Lower lobe of right lung (tissue), 2 donors: ENCODE data around the gene ADAMTS12. TPM values are rescaled to one million over a fixed set of nuclear protein-coding genes. Genes with fewer than 3 reads are reported as not detected.

Experiments
- ATAC-seq, 2 donors: fragments of 200-7000 bp; cut with Tn5 transposase; one replicate each; pipeline ENCODE4 v1.9.1; 2020 to 2022; ENCODE audit warnings: mild to moderate bottlenecking in 2 of 2, moderate library complexity in 2 of 2
- DNase-seq: peaks from one replicate; pipeline ENCODE4 v3.0.0-alpha.2; 2020
- H3K27ac ChIP-seq: fragments of 200-600 bp; one replicate; pipeline ENCODE4 v1.8.0; 2022
- H3K27me3 ChIP-seq: fragments of 200-600 bp; one replicate; pipeline ENCODE4 v1.8.0; 2022; ENCODE audit warnings: low read depth
- H3K36me3 ChIP-seq: fragments of 200-600 bp; one replicate; pipeline ENCODE4 v1.8.0; 2022; ENCODE audit warnings: mild to moderate bottlenecking
- H3K4me1 ChIP-seq: fragments of 200-600 bp; one replicate; pipeline ENCODE4 v1.8.0; 2022
- H3K4me3 ChIP-seq: fragments of 200-600 bp; one replicate; pipeline ENCODE4 v1.8.0; 2022; ENCODE audit warnings: mild to moderate bottlenecking
- H3K9me3 ChIP-seq: fragments of 200-600 bp; one replicate; pipeline ENCODE4 v1.8.0; 2022
- intact Hi-C: fragments of 100-400 bp; cut with DNase I; formaldehyde crosslinking; loops from one replicate; pipeline ENCODE4 v1.11.0; 2022
- total RNA-seq: library from RNA; stranded (reverse); fragmentation: NEBNext Ultra II Directional; extraction: Animal tissue kit (Norgen Biotek cat#: 25700); gene quantifications from one replicate; pipeline ENCODE4 v1.2.1, GENCODE V29; 2021
- TF ChIP-seq, protein P1 (sequence below): fragments of 200-600 bp; IDR thresholded peaks from one replicate; pipeline ENCODE4 v1.8.0; 2022; ENCODE audit warnings: antibody characterized with exemption, mild to moderate bottlenecking
- donor health status: DM: no; HTN: yes; CAD: no; lungs with severe emphysema.

The ADAMTS12 gene
- total RNA-seq, 1 donor from 2014 or later: 7.6 TPM

DNA sequence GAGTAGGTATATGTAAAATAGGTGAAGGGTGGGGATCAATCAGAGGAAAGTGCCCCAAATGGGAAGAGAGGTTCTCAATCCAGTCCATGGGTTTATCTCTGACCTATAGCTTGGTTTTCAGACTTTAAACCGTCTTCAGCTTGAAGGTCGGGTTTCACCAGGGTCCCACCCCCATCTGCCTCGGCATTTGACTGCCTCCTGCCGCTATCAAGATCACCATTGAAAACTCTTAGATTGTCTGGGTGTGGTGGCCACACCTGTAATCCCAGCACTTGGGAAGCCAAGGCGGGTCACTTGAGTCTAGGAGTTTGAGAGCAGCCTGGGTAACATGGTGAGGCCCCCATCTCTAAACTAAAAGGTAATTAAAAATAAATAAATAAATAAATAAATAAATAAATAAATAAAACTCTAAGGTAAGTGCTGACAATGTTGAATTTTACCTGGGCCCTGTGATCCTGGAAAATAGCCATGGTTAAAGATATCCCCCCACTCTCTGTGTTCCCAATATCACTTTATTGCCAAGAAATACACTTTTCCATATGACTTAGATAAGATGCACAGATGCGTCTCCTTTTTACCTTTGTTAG is 402.2 kb downstream of the ADAMTS12 start:
- TF ChIP-seq, protein P1, sequence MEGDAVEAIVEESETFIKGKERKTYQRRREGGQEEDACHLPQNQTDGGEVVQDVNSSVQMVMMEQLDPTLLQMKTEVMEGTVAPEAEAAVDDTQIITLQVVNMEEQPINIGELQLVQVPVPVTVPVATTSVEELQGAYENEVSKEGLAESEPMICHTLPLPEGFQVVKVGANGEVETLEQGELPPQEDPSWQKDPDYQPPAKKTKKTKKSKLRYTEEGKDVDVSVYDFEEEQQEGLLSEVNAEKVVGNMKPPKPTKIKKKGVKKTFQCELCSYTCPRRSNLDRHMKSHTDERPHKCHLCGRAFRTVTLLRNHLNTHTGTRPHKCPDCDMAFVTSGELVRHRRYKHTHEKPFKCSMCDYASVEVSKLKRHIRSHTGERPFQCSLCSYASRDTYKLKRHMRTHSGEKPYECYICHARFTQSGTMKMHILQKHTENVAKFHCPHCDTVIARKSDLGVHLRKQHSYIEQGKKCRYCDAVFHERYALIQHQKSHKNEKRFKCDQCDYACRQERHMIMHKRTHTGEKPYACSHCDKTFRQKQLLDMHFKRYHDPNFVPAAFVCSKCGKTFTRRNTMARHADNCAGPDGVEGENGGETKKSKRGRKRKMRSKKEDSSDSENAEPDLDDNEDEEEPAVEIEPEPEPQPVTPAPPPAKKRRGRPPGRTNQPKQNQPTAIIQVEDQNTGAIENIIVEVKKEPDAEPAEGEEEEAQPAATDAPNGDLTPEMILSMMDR: no peak
- no peak overlapping the region for H3K27ac ChIP-seq
- intact Hi-C loops: no loop called here
- H3K36me3 ChIP-seq: no peaks in the 10 kb centered on the region
- no peaks in the 10 kb centered on the region for H3K4me1 ChIP-seq
- no peaks in the 10 kb centered on the region for H3K9me3 ChIP-seq
- H3K4me3 ChIP-seq: no peak overlapping the region
- ATAC-seq (no peak), DNase-seq (no peak)
- H3K27me3 ChIP-seq: no peaks in the 10 kb centered on the region

- Histone ChIP-seq H3K27ac (no peak overlapping the region), H3K4me1 (no peaks in the 10 kb centered on the region), H3K27me3 (no peaks in the 10 kb centered on the region), H3K9me3 (no peaks in the 10 kb centered on the region), H3K36me3 (no peaks in the 10 kb centered on the region), H3K4me3 (no peak overlapping the region)
- ATAC-seq (no peak), DNase-seq (no peak)
- TF ChIP-seq, protein P1: no peak
- intact Hi-C loops: no loop called here
These were observed 403.0 kb downstream of the ADAMTS12 start for GRCh38 chr5:33488558-33489355.

DNA sequence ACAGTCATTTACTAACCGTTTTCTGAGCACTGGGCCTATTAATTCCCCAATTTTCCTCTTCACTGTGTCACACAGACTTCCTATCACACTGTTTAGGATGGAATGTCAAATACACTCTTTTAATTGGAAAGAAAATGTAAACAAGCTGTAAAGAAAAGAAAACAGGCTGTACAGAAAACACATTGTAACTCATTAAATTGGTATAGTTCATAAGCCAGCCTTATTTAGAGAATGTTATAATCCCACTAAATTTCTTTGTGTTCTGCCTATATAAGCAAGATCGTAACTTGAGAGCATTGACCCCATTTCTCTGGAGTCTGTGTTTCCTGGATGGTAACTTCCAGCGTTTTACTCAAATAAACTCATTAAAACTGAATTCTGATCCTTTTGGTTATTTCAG is 404.6 kb downstream of the ADAMTS12 start:
- H3K4me1 ChIP-seq: no peaks in the 10 kb centered on the region
- H3K9me3 ChIP-seq: no peaks in the 10 kb centered on the region
- no peak overlapping the region for H3K4me3 ChIP-seq
- H3K27ac ChIP-seq: no peak overlapping the region
- no peaks in the 10 kb centered on the region for H3K36me3 ChIP-seq
- DNase-seq (no peak), ATAC-seq (no peak)
- intact Hi-C loops: no loop called here
- TF ChIP-seq, protein P1: no peak
- no peaks in the 10 kb centered on the region for H3K27me3 ChIP-seq

DNA sequence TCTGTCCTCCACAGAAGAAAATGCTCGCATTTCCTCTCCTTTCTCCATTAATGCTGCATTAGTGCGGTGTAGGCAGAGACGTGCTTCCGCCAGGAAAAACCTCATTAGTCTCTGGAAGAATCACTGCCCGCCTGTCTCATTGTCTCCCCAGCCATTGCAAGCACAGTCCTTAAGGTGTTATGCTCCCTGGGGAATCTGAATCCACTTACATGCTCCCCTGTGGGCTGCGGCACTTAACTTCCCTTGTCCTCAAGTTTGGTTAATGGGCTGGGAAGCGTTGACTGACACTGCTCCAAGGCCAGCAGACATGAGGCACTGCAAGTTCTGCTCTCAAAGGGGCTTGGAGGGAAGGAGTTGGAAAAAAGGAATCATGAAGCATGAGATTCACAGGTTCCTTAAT is 409.5 kb downstream of the ADAMTS12 start:
- intact Hi-C loops: no loop called here
- no peak for ATAC-seq

GRCh38 chr5:33480876-33481275 is 410.9 kb downstream of the ADAMTS12 start:
- no peaks in the 10 kb centered on the region for H3K27me3 ChIP-seq
- H3K4me3 ChIP-seq: no peak overlapping the region
- no peak for DNase-seq
- H3K4me1 ChIP-seq: no peaks in the 10 kb centered on the region
- ATAC-seq: no peak
- no peaks in the 10 kb centered on the region for H3K9me3 ChIP-seq
- H3K27ac ChIP-seq: no peak overlapping the region
- H3K36me3 ChIP-seq: peaks cover 11% of the 10 kb centered on the region
- TF ChIP-seq, protein P1: no peak
- intact Hi-C loops: no loop called here

More for the DNA sequence above, 409.5 kb downstream of the ADAMTS12 start:
- no peaks in the 10 kb centered on the region for H3K4me1 ChIP-seq
- H3K27ac ChIP-seq: no peak overlapping the region
- DNase-seq: no peak
- no peaks in the 10 kb centered on the region for H3K9me3 ChIP-seq
- TF ChIP-seq, protein P1: no peak
- peaks cover 1% of the 10 kb centered on the region for H3K36me3 ChIP-seq
- no peak overlapping the region for H3K4me3 ChIP-seq
- no peaks in the 10 kb centered on the region for H3K27me3 ChIP-seq
